Measurements from ENCODE around the gene HSPBP1. TPM values are rescaled to one million over a fixed set of nuclear protein-coding genes. Genes with fewer than 3 reads are reported as not detected.

The HSPBP1 gene
- total RNA-seq, 1 experiment from 2014 or later: 177 TPM

DNA sequence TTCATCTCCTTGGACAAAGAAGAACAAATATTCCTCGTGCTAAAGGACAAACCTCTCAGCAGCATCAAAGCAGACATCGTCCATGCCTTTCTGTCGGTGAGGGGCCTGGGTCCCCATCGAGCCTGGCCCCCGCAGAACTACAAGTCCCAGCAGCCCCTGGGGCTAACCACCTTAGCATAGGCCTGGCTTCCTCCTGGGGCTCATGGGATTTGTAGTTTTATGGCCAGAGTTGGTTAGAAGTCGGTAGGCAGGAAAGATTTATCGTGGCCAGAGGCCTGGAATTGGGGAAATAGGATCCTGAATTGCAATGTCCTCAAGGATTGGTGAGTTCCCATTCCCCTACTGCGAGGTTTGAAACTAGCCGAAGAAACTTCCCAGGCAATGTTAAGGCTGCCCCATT, 25.6 kb upstream of the HSPBP1 start:
- peak; percentile 75 for DNase-seq (ENCODE audit: low spot score)

- no peak for DNase-seq (ENCODE audit: low spot score)
These were observed 25.1 kb upstream of the HSPBP1 start for GRCh38 chr19:55304980-55305379.

GRCh38 chr19:55304279-55304978, 24.5 kb upstream of the HSPBP1 start:
- DNase-seq (ENCODE audit: low spot score): peak; percentile 87

DNA sequence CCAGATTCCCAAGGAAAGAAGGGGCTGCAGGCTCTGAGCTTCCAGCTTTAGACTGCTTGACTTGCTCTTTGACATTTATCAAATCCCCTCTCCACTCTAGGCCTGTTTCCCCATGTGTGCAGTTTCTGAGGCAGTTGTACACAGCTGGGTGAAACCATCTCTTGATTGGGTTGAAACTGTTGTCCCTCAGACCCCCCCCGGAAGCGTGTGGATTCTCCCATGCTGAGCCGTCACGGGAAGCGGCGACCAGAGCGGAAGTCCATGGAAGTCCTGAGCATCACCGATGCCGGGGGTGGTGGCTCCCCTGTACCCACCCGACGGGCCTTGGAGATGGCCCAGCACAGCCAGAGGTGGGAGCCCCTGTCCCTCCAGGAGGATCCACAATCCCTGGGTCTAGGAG, 23.6 kb upstream of the HSPBP1 start:
- no peak for DNase-seq (ENCODE audit: low spot score)

DNA sequence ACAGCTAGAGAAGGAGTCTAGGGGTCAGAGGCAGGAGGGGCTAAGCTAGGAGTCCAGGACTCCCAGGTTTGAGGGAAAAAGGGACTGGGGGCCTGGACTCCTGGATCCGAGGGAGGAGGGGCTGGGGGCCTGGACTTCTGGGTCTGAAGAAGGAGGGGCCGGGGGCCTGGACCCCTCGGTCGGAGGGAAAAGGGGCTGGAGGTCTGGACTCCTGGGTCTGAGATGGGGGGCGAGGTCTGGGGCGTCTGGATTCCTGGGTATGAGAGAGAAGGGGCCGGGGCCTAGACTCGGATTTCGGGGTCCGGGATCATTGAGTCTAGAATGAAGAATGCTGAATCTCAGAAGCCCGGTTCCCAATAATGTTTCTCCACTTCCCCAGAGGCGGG, 22.4 kb upstream of the HSPBP1 start:
- no peak for DNase-seq (ENCODE audit: low spot score)

- DNase-seq (ENCODE audit: low spot score): peak; percentile 96
These were observed 21.8 kb upstream of the HSPBP1 start for GRCh38 chr19:55301459-55302317.

- DNase-seq (ENCODE audit: low spot score): peak; percentile 23
These were observed 21.1 kb upstream of the HSPBP1 start for GRCh38 chr19:55300886-55301458.

DNA sequence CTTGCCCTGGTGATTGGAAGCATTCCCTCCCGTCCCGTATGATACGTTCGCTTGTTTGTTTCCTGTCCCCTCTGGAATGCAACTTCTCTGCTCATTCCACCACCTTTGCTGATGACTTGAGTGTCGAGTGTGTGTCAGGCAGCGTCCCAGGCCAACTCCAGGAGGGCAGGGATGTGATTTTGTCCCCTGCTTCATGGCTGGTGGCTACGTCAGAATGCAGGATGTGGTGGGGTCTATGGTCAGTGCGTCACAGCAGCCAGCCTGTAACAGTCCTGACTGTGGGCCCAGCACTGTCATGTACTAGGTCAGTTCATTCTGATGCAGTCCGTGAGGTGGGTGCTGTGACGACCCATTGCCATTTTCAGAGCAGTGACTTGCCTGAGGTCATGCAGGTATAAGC, 20.1 kb upstream of the HSPBP1 start:
- DNase-seq (ENCODE audit: low spot score): no peak

DNA sequence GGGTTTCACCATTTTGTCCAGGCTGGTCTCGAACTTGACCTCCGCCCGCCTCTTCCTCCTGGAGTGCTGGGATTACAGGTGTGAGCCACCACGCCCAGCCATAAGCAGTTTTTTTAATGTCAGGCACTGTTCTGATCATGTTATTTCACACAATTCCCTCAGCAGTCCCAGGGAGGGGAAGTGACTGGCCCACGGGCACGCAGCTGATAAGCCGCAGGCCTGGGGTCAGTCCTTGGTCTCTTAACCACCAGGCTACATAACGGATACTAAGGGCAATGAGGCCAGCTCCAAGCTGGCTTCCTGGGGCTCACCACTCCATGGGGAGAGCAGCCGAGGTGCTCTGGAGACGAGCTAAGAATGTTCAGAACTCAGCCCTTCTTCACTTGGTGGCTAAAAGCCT, 17.4 kb upstream of the HSPBP1 start:
- DNase-seq (ENCODE audit: low spot score): no peak

DNA sequence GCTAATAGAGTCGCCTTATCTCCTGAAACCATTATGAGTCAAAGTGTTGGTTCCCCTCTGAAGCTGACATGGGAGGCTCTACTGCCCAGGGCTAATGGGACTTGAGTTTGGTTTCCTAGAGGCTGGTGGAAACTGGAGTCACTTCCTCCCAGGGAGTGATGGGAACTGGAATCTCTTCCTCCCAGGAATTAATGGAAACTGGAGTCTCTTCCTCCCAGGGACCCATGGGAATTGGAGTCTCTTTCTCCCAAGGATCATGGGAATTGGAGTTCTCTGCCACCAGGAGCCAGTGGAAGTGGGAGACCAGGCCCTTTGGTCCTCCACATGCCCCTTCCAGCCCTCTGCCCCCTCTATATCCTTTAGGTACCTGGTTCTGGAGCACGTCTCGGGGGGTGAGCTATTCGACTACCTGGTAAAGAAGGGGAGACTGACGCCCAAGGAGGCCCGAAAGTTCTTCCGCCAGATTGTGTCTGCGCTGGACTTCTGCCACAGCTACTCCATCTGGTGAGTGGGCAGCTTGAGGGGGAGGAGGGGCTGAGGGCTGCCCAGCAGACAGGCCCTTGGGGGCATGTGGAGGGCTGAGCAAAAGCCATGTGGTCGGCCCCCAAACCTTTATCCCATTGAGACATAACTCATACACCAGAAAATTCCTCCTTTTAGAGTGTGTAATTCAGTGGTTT, 9.3 kb upstream of the HSPBP1 start:
- peak; percentile 45 for DNase-seq (ENCODE audit: low spot score)

DNA sequence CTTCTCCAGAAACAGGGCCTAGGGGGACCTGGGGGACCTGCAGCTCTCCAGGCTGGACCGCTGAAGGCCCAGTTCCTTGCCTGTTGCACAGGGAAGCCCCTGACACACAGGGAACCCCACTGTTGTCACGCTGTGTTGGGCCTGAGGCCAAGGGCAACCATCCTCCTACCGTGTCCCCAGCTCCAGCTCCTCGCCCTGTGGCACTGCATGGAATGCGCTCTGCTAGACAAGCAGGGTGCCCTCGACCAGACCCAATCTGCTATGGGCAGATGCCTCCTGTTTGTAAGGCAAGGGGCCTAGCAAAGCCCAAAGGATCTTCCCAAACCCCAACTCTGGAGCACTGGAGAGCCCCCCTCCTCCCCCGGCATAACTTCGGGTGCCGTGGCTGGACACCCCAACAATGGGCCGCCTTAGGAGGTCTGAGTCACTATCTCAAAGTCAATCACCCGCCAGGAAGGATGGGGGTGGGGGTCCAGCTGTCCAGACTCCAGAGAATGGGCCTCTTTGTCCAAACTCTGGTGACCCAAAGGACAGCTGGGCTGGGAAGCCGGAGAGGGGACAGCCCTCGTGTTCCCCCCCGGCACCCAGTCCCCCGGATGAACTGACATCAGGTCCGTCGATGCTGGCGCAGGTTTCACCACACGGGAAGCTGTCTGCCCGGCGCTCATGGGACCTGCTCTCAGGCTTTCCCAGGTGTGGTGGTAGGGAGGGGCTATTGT, 7.6 kb upstream of the HSPBP1 start:
- no peak for DNase-seq (ENCODE audit: low spot score)

GRCh38 chr19:55285229-55285890, 5.5 kb upstream of the HSPBP1 start:
- DNase-seq (ENCODE audit: low spot score): no peak

GRCh38 chr19:55284405-55285058, 4.6 kb upstream of the HSPBP1 start:
- DNase-seq (ENCODE audit: low spot score): no peak

DNA sequence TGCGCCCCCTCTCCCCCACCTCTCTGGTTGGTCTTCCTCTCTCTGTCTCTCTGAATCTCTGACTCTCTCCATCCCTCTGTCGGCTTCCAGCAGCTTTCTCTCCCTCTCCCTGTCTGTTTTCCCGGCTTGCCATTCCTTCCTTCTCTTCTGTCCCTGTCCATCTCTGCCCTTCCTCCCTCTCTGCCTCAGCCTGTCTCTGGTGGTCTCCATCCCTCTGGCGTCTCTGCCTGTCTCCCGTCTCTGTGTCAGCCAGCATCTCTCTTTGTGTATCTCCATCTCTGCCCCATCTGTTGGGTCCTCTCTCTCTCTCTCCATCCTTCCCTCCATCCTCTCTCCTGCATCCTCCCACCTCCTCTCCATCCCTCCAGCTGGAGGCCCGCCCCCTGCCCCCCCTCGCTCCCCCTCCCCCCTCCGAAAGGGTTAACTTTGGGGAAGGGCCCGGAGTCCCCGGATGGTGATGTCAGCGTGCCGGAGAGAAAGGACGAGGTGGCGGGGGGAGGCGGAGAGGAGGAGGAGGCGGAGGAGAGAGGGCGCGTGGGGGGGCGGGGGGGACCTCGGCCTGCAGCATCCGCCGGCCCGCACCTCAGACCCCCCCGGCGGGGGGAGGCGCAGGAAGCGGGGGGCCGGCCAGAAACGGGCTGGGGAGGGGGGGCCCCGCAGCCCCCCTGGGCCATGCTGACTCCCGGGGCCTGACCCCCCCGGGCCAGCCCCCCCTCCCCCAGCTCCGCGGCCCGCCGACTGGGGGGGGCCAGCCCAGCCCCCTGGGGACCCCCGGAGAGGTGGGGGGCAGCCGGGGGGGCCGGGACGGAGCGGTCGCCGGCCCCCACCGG, 3.9 kb upstream of the HSPBP1 start, which contains the start of gene BRSK1:
TSS of gene BRSK1 (plus strand) at position 450 of the 830 bp plus-strand sequence. CDS start 446 bp downstream, outside the sequence.
- no peak for DNase-seq (ENCODE audit: low spot score)

DNA sequence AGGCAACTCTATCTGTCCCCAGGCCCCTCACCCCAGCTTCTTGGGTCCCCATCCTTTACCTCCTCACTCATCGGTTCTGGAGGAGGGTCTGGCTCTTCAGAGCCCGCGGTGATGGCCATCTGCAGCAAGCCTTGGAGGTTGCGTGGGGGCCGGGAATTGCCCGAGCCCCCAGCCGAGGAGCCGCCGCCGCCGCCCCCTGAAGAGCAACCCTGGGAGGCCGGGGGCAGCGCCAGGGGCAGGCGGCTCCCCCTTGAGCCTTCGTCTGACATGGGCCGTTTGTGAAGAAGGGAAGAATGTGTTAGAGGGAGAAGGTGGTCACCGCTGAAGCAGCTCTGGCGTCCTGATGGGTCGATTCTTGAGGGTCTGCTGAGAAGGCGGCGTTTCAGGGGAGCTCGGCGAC, 570 bp downstream of the HSPBP1 start:
- no peak for DNase-seq (ENCODE audit: low spot score)

- DNase-seq (ENCODE audit: low spot score): no peak
These were observed 1.3 kb downstream of the HSPBP1 start for GRCh38 chr19:55278391-55279135.

- DNase-seq (ENCODE audit: low spot score): no peak
These were observed 2.4 kb downstream of the HSPBP1 start for GRCh38 chr19:55277494-55277893.

DNA sequence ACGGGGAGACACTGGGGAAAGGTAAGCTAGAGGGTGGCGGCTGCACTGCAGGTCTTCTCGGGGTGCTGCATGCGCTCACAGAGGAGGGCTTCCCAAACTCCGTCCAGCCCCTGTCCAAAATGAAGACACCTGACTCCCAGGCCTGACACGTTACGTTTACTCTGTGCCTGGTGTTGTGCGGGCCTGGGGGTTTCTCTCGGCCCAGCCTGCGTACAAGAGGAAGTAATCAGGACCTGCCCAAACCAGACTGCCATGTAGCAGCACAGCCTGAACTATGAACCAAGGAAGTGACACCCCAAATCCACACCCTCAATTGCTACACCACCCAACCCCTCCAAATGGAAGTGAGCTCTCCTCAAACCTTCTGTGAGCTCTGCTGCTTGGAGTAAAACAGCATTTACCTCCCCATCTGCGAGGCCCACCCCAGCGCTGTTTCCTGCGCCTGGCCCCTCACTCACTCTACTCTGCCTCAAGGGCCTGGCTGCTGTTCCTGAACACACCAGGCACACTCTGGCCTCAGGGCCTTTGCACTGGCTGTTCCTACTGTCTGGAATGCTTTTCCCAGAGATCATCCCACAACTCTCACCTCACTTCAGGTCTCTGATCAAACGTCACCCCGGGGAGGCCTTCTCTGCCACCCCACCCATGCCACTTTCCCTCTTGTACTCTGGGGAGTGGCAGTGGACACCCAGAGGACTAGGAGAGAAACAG, 3.0 kb downstream of the HSPBP1 start:
- DNase-seq (ENCODE audit: low spot score): no peak
